Inferior parietal cortex (tissue), 1 donor: ENCODE measurements around the gene ABHD2.
"Not testable (repeated sequence)": the region's sequence is repeated elsewhere in the genome, so short reads cannot be mapped to it uniquely, and the experiment has no call there.

Source experiments
- DNase-seq: peaks from one replicate; pipeline ENCODE4 v3.0.0-alpha.2; 2016; ENCODE audit errors: extremely low spot score

ABHD2 gene

GRCh38 chr15:89120479-89121000 is 32.3 kb downstream of the ABHD2 start:
- not testable (repeated sequence) for DNase-seq

- no peak for DNase-seq
Measured at GRCh38 chr15:89121414-89121813, 33.2 kb downstream of the ABHD2 start.

- no peak for DNase-seq
Measured at GRCh38 chr15:89122505-89123180, 34.4 kb downstream of the ABHD2 start.

- no peak for DNase-seq
Measured at GRCh38 chr15:89123181-89123525, 34.9 kb downstream of the ABHD2 start.

- no peak for DNase-seq
Measured at GRCh38 chr15:89125088-89125826, 37.0 kb downstream of the ABHD2 start.

- no peak for DNase-seq
Measured at GRCh38 chr15:89126009-89126408, 37.8 kb downstream of the ABHD2 start.

- no peak for DNase-seq
Measured at GRCh38 chr15:89127054-89127702, 38.9 kb downstream of the ABHD2 start.

GRCh38 chr15:89128320-89129122 is 40.3 kb downstream of the ABHD2 start:
- DNase-seq = no peak

GRCh38 chr15:89129123-89129815 is 41.0 kb downstream of the ABHD2 start:
- no peak for DNase-seq

GRCh38 chr15:89129816-89130134 is 41.5 kb downstream of the ABHD2 start:
- no peak for DNase-seq

- no peak for DNase-seq
Measured at GRCh38 chr15:89130201-89130600, 41.9 kb downstream of the ABHD2 start.

- DNase-seq = no peak
Measured at GRCh38 chr15:89131731-89132130, 43.5 kb downstream of the ABHD2 start.

GRCh38 chr15:89132611-89133507 is 44.6 kb downstream of the ABHD2 start:
- no peak for DNase-seq

- not testable (repeated sequence) for DNase-seq
Measured at GRCh38 chr15:89135387-89136077, 47.3 kb downstream of the ABHD2 start.

- no peak for DNase-seq
Measured at GRCh38 chr15:89136078-89136806, 48.0 kb downstream of the ABHD2 start.

- no peak for DNase-seq
Measured at GRCh38 chr15:89136818-89137772, 48.8 kb downstream of the ABHD2 start.

GRCh38 chr15:89137926-89138325 is 49.7 kb downstream of the ABHD2 start:
- no peak for DNase-seq
